HG03039 (cell line): ENCODE data around the gene MAST1.
"Not testable (repeated sequence)": the region's sequence is repeated elsewhere in the genome, so short reads cannot be mapped to it uniquely, and the experiment has no call there.

Source experiments
- ATAC-seq: cut with Tn5 transposase; IDR thresholded peaks from one replicate; pipeline ENCODE4 v1.9.1; 2021; ENCODE audit warnings: mild to moderate bottlenecking, moderate library complexity; ENCODE audit not compliant: unreplicated experiment

Gene MAST1

GRCh38 chr19:12838886-12839756 is 806 bp downstream of the MAST1 start:
- ATAC-seq, result no peak

- no peak for ATAC-seq
These were observed 2.1 kb downstream of the MAST1 start for GRCh38 chr19:12840091-12841079.

DNA sequence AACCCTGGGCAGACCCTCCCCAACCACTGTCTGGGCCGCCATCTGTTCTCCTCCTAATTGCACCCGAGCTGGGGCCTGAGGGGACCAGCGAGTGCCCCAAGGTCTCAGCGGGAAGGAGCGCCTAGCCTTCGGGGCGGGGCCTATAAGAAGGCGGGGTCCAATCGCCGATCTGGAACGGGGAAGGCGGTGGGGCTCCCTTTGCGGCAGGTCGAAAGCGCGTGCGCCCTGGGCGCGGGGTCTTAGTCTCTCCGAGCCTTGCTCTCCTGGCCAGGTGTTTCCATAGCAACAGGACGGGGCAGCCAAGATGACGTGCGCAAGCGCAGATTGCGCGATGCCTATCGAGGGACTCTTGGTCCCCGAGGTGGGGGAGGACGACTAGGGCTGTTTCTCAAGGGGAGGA is 2.8 kb downstream of the MAST1 start:
- no peak for ATAC-seq

DNA sequence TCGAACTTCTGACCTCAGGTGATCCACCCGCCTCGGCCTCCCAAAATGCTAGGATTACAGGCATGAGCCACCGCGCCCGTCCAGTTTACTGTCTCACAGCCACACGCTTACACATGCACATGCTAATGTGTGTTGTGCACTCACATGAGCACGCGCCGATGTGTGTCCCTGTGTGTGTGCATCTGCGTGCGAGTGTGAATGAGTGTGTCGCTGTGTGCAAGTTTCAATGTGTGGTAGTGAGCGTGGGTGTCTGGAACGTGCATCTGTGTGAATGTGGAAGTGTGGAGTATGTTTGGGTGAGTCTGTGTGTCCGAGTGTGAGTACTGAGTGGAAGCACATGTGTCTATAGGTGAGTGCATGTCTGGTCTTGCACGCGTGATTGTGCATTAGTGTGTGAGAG is 4.2 kb downstream of the MAST1 start:
- ATAC-seq, result no peak

DNA sequence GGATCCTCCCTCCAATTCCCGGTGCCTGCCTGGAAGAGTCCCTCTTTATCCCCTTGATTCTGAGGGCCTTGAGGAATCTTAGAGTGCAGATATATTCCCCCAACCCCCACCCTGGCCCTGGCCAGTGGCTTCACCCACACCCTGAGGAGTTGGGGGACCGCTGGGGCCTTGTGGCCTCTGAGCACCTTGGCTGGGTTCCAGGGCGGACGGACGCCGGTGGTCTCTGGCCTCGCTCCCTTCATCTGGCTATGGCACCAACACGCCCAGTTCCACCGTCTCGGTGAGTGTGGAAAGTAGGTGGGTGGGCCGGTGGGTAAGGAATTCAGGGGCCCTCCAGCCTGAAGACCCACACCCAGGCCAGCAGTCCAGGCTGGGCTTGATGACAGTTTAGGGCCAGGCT is 5.0 kb downstream of the MAST1 start:
- ATAC-seq, result no peak

DNA sequence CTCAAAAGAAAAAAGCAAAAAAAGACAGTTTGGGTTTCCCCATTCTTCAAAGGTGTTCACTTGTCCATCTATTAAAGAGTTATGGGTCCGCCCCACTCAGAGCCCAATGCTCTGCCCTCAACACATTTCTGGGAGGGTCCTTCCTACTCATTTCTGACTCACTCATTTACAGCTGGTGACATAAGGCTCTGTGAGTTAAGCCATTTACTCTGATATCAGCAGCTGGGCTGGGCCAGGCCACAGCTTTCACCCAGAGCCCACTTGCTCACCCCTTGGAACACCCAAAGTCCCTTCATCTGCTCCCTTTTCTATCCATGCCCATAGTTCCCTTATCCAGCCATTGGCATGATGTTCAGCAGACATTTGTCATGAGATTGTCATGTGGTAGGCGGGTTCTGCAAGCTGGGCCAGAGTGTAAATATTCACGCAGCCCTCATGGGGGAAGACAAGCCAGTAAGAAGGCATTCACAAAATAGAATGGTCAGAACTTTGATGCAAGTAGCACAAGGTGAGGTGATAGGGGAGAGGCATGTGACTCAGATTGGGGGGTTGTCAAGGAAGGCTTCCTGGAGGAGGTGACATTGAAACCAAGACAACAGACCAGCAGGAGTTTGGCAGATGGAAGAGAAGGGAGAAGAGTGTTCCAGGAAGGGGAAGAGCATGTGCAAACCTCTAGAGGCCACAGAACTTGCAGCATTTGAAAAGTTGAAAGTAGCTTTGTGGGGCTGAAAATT is 5.9 kb downstream of the MAST1 start:
- no peak for ATAC-seq

- not testable (repeated sequence) for ATAC-seq
These were observed 8.3 kb downstream of the MAST1 start for GRCh38 chr19:12846613-12847012.

DNA sequence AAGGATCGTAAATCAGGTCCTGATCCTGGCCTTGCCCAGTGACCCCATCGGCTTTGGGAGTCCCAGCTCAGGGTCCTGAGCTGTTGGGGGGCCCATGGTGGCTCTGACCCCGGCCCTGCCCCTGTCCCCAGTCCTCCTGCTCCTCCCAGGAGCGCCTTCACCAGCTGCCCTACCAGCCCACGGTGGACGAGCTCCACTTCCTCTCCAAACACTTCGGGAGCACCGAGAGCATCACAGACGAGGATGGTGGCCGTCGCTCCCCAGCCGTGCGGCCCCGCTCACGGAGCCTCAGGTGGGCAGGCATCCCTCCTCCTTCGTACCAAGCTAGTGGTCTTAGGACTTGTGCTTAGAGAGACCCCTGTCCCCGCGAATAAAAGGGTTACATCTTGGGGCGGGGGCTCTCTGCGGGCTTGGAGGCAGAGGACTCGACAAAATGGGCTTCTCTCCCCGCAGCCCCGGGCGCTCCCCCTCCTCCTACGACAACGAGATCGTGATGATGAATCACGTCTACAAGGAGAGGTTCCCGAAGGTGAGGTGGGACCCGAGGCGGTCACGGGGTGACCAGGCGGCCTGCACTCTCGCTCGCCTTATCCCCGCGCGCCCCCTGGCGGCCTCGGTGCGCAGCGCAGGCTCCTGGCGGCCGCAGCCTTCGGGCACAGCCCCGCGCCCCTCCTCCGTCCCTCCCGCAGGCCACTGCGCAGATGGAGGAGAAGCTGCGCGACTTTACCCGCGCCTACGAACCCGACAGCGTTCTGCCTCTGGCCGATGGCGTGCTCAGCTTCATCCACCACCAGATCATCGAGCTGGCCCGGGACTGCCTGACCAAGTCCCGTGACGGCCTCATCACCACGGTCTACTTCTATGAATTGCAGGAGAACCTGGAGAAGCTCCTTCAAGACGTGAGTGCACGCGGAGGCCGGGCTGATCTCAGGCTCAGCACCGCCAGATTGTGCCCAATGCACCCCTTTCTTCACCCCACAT is 9.1 kb downstream of the MAST1 start:
- ATAC-seq, result no peak

GRCh38 chr19:12856653-12857052 is 18.3 kb downstream of the MAST1 start:
- no peak for ATAC-seq

DNA sequence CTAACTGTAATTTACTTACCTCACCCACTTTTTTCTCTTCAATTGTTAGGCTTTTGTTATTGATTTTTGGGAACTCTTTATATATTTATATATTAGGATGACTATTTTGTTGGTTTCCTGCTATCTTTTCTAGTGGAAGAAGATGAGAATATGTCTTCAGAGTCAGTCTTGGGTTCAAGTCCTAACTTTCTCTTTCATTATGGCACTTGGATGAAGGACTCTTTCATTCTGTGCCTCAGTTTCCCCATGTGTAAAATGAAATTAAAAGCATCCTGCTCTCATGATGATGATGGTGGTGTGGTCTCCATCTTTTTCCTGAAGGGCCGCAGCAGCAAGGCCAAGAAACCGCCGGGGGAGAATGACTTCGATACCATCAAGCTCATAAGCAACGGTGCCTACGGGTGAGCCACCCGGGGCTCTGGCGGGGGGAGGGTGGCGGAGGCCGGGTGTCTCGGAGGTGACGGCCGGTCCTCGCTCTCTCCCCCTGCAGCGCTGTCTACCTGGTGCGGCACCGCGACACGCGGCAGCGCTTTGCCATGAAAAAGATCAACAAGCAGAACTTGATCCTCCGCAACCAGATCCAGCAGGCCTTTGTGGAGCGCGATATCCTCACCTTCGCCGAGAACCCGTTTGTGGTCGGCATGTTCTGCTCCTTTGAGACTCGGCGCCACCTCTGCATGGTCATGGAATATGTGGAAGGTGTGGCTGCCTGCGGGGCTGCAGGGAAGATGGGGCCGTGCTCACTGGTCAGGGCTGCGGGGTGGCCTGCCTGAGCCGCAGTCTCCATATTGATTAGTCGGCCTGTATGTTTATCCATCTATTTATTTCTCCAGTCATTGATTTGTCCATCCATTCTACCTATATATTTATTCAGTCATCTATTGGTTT is 20.0 kb downstream of the MAST1 start:
- no peak for ATAC-seq

DNA sequence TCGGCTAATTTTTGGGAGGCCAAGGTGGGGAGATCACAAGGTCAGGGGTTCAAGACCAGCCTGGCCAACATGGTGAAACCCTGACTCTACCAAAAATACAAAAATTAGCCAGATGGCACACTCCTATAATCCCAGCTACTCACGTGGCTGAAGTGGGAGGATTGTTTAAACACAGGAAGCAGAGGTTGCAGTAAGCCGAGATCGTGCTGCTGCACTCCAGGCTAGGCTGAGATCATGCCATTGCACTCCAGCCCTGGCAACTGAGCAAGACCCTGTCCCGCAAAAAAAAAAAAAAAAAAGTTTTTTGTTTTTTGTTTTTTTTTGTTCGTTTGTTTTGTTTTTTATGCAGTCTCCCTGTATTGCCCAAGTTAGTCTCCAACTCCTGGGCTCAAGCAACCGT is 21.2 kb downstream of the MAST1 start:
- no peak for ATAC-seq

DNA sequence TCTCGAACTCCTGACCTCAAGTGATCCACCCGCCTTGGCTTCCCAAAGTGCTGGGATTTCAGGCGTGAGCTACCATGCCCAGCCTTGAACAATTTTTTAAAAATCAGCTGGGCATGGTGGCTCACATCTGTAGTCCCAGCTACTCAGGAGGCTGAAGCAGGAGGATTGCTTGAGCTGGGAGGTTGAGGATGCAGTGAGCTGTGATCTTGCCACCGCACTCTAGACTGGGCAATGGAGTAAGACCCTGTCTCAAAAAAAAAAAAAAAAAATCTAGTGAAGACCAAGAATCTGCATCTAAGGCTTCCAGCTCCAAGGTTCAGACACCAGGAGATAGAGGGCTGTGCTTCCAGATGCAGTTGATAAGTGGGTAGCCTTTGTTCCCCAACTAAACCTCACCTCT is 25.8 kb downstream of the MAST1 start:
- ATAC-seq, result no peak

DNA sequence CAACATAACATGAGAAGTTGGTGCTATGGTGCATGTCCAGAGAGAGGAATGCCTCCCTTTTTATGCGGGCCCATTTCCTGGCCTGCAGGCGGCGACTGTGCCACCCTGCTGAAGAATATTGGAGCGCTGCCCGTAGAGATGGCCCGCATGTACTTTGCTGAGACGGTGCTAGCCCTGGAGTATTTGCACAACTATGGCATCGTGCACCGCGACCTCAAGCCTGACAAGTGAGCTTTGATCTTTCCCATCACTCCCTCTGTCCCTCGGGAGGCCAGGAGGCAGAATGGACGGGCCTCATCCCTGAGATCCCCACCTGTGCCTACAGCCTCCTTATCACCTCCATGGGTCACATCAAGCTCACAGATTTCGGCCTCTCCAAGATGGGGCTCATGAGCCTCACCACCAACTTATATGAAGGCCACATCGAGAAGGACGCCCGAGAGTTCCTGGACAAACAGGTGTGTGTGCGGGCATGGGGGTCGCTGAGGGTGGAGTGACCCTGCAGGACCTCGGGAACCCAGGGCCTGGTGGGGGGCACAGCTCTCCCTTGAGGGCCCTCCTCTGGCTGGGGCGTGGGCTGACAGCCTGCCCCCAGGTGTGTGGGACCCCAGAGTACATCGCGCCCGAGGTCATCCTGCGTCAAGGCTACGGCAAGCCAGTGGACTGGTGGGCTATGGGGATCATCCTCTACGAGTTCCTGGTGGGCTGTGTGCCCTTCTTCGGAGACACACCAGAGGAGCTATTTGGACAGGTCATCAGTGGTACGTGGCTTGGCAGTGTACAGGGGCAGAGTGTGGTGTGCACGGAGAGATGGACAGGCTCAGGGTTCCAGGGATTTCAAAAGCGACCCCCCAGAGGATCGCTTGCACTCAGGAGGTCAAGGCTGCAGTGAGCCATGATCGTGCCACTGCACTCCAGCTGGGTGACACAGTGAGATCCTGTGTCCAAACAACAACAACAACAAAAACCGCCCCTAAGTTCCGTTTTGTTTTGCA is 26.7 kb downstream of the MAST1 start:
- no peak for ATAC-seq

DNA sequence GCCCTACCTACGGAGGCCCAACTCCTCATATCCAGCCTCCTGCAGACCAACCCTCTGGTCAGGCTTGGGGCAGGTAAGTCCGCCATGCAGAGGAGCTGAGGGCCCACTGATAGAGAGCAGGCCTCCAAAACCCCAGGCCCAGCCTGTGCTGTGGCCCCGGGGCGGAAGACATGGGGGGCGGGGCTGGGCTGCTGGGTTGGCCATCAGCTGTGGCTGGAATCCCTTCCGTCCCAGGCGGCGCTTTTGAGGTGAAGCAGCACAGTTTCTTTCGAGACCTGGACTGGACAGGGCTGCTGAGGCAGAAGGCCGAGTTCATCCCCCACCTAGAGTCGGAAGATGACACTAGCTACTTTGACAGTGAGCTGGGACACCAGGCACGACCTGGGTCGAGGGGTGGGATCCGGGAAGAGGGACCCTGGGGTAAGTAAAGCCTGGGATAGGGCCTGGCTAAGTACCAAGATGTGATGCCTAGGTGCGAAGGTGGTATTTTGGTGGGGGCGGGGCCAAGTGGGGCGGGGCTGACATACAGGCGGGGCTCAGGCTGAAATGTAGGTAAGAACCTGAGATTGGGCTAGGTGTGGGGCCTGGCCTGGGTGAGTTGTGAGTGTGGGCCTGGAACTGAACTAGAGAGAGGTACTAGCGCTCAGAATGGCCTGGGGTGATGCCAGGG is 27.6 kb downstream of the MAST1 start:
- ATAC-seq, result no peak

DNA sequence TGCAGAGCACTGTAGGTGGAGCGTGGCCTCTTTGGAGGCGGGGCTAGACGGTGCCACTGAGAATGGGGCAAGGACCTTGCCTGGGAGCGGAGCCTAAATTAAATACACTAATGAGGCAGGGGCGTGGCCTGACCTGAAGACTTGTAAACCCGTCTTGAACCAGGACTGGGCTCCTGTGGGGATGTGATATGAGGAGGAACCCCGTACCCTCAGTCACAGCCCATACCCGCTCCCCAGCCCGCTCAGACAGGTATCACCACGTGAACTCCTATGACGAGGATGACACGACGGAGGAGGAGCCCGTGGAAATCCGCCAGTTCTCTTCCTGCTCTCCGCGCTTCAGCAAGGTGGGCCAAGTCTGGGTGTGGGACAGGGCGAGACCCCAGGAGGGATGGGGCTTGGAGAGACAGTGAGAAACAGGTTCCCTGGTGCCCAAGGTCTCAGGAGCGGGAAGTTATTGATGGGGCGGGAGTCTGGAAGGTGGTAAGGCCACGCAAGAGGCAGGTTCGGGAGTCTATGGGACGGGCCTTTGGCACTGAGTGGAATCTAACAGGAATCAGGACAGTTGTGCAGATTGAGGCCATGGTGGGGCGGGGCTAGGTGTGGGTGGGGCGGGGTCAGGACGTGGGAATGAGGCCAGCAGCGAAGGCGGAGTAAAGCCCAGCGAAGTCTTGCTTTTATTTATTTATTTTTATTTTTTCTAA is 28.3 kb downstream of the MAST1 start:
- ATAC-seq, result no peak
